IPS DF 4.7 (cell line): Measurements from ENCODE around the gene ZNF322.
"Not testable (repeated sequence)": the region's sequence is repeated elsewhere in the genome, so short reads cannot be mapped to it uniquely, and the experiment has no call there.

Experiments used
- DNase-seq: peaks from one replicate; pipeline ENCODE4 v3.0.0-alpha.2; 2013; ENCODE audit warnings: low spot score; ENCODE audit errors: extremely low read depth

Gene ZNF322, protein sequence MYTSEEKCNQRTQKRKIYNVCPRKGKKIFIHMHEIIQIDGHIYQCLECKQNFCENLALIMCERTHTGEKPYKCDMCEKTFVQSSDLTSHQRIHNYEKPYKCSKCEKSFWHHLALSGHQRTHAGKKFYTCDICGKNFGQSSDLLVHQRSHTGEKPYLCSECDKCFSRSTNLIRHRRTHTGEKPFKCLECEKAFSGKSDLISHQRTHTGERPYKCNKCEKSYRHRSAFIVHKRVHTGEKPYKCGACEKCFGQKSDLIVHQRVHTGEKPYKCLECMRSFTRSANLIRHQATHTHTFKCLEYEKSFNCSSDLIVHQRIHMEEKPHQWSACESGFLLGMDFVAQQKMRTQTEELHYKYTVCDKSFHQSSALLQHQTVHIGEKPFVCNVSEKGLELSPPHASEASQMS

GRCh38 chr6:26659042-26659999 lies at the start of gene ZNF322:
Gene ZNF322 (minus strand): TSS chr6:26659746. CDS start chr6:26638553, 21,193 bp downstream.
- DNase-seq, result peak; percentile 51

DNA sequence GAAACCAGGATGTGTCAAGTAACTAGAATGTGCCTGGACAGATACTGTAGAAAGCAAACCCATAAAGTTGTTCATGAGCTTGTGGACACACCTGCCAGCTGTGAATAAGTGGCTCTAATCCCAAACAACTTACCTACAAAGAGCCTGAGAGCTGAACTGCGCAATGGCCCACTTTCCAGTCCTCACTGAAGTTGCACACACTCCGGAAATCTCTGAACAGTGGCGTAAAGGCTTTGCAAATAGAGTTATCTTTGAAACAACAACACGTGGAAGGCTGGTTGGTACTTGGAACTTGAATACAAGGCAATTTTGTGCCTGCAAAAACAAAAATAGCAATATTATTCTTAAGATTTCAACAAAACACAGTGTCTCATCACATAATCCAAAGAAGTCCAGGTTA lies 46.2 kb upstream of the ZNF322 start:
- not testable (repeated sequence) for DNase-seq

GRCh38 chr6:26705352-26705751 lies 45.8 kb upstream of the ZNF322 start:
- not testable (repeated sequence) for DNase-seq

DNA sequence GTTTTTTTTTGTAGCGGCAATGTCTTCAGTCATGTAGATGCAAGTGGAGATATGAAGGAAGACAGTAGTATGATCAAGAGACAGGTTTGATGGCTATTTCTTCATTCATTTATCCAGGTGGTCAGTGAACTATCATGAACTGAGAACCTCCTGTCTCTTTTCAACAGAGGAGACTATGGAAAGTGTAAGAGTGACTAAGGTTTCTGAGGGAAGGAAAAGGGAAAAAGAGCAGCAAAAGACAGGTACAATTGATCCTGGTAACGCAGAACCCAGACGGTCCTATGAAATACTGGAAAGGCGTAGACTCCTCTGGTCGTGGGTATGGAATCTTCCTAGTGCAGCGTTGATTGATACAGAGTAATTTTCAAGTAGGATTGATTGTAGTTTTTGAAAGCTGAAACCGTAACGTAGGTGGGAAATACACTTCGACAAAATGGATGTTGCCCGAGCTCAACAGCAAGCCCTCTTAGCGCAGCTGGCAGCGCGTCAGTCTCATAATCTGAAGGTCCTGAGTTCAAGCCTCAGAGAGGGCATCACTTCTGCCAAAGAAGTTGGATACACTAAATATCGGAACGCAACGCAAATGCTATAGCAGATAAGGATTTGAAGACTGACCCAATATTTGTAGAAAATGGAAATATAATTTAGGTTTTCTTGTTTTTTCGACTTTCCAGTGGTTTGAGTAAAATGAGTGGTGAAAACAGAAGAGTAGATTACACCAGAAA lies 41.6 kb upstream of the ZNF322 start:
- DNase-seq, result not testable (repeated sequence)

DNA sequence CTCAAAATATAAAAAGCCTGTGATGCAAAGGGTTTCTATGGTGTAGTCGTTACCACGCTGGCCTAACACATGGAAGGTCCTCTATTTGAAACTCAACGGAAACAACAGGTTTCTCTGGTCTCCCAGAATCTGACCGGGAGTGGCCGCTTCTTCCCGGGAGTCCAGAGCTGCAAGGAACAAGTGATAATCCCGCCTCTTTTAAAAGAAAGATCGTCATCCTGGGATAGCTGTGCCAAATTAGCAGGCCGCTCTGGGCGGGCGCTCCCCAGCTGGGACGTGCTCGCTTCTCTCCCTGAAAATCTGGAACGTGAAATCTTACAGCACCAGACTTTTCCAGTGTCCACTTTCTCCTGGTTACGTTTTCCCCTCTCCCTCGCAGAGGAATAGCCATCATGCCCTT lies 38.0 kb upstream of the ZNF322 start:
- not testable (repeated sequence) for DNase-seq

DNA sequence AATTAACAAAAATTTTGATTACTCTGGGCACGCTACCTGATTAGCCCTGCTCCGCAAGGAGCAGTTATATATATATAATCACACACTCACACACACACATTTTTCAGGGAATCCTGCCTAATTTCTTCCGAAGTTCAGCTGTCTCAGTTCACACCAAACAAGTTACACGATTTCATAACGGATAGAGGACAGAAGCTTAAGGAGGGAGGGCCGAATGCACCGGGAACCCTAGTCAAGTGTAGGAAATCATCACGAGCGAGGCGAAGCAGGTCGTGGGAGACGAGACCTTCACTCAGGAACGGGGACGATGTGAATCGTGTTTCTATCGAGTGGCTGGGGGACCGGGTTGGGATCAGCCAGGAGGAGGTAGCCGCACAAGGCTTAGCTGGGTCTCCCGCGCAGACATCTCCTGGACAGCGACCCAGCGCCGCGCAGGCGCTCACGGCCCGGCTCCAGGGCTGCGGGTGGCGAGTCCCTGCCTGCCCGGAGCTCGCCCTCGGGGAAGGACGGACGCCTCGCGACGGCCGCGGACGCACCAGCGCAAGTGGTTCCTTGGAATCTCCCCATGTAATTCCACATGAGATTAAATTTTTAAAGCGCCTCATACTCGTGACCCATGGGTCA lies 29.9 kb upstream of the ZNF322 start:
- not testable (repeated sequence) for DNase-seq

- DNase-seq, result not testable (repeated sequence)
Measured at GRCh38 chr6:26682435-26683042, 23.0 kb upstream of the ZNF322 start.

DNA sequence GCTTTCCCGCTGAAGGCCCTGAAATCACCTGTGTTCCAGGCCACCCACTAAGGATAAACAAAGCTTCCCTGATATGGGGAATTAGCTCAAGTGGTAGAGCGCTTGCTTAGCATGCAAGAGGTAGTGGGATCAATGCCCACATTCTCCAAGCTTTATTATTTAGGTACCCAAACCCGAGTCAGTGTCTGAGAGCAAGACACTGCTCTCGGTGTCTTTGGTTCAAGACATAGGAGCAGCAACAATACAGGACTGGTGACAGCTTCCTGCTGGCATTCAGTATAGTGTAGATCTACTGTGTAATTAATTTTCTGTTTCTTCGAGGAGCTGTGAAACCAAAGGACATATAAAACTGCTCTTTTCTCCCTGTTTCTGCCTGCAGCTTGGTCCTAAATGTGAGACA lies 13.7 kb upstream of the ZNF322 start:
- DNase-seq, result not testable (repeated sequence)

- DNase-seq, result not testable (repeated sequence)
Measured at GRCh38 chr6:26670558-26670957, 11.0 kb upstream of the ZNF322 start.

- DNase-seq, result not testable (repeated sequence)
Measured at GRCh38 chr6:26670003-26670402, 10.5 kb upstream of the ZNF322 start.

GRCh38 chr6:26660000-26660361 lies 435 bp upstream of the ZNF322 start:
- DNase-seq, result no peak

- DNase-seq, result no peak
Measured at GRCh38 chr6:26657256-26657655, 2.3 kb downstream of the ZNF322 start.

- DNase-seq, result no peak
Measured at GRCh38 chr6:26653007-26653406, 6.5 kb downstream of the ZNF322 start.

- DNase-seq, result no peak
Measured at GRCh38 chr6:26651133-26651781, 8.3 kb downstream of the ZNF322 start.

DNA sequence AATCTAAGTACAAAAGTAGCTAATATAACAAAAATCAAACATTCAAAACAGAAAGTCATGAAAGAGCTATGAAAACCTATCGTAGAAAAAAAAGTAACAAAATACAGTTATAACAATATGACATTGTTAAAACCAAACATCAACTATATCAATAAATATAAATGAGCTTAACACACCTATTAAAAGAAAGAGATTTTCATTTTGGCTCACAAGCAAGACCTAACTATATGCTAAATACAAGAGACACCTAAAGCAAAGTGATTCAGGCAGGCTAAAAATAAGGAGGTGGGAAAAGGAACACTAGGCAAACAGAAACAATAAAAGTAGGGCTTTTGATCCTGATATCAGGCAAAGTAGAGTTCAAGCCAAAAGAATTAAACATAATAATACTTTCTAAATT lies 13.5 kb downstream of the ZNF322 start:
- DNase-seq, result no peak

GRCh38 chr6:26640806-26641205 lies 18.7 kb downstream of the ZNF322 start:
- DNase-seq, result no peak

- DNase-seq, result no peak
Measured at GRCh38 chr6:26629359-26629758, 30.2 kb downstream of the ZNF322 start.

DNA sequence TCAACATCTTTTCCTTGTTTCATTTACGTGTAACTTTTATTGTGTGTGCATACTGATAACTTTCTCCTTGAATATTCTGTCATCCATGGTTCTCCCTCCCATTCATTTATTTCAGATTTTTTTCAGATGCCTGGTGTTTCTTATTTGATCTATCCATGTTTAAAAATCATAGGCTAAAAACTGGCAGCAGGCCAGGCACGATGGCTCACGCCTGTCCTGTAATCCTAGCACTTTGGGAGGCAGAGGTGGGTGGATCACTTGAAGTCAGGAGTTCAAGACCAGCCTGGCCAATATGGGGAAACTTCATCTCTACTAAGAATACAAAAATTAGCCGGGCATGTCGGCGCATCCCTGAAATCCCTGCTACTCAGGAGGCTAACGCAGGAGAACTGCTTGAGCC lies 31.7 kb downstream of the ZNF322 start:
- no peak for DNase-seq

DNA sequence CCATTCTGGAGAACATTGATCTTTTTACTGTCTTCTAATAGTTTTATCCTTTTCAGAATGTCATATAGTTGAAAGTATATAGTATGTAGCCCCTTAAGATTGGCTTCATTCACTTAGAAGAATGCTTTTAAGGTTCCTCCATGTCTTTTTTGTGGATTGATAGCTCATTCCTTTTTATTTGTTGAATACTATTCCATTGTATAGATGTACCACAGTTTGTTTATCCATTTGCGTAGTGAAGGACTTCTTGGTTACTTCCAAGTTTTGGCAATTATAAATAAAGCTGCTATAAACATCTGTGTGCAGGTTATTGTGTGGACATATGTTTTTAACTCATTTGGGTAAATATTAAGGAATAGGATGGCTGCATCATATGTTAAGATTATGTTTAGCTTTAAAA lies 35.0 kb downstream of the ZNF322 start:
- no peak for DNase-seq

- no peak for DNase-seq
Measured at GRCh38 chr6:26623339-26623859, 36.1 kb downstream of the ZNF322 start.
